Erythroblast (primary cell): Measurements from ENCODE around the gene RAG2.

Source experiments
- GATA1 ChIP-seq: IDR thresholded peaks from 2 replicates; pipeline ENCODE4 v1.6.1; 2011; ENCODE audit warnings: low read depth, mild to moderate bottlenecking, control low read depth, low read length, moderate library complexity
- POLR2A ChIP-seq: IDR thresholded peaks from 2 replicates; pipeline ENCODE4 v1.6.1; 2011; ENCODE audit warnings: mild to moderate bottlenecking, low read length

DNA sequence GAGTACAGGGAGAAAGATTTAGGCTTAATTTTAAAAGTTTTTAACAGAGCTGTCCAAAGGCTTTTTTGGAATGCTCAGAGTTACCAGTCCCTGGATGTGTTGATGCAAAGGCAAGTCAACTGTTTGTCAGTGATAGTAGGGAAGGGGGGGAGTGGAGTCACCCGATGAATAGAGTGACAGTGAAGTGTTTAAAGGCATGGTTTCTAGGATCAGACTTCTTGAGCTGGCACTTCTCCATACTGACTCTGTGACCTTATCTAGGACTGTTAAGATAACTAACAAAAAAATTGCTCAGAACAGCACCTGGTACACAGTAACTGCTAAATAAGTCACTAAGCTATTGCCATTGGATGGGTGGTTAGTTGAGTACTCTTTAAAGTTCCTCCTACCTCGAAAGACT lies 11.3 kb upstream of the RAG2 start:
- TF ChIP-seq POLR2A (no peak), GATA1 (no peak)
